ENCODE data around the gene KRTAP10-9. TPM values are rescaled to one million over a fixed set of nuclear protein-coding genes. Genes with fewer than 3 reads are reported as not detected.

Gene KRTAP10-9
- total and polyA plus RNA-seq, 2 of the 8 experiments (the other 6 are each of a cell fraction or from before 2014, with no cell fraction given), result not detected

DNA sequence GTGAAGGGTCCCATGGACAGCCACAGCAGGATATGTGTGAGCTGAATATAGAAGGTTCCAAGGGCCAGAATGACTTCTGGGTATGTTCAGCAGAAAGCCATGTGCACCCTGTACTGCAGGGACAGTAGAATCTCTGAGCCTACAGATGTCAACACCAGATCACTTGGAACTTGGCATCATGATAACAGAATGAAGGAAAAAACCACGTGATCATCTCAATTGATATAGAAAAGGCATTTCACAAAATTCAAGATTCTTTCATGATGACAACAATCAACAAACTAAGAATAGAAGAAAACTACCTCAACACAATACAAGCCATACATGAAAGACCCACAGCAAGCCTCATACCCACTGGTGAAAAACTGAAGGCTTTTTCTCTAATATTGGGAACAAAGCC lies 40.7 kb downstream of the KRTAP10-9 start:
- Histone ChIP-seq H2BK20ac (ENCODE audit: low read length) (no peak overlapping the region), H3K4me1 (replicated peaks in 1 of 4; ENCODE audit: control insufficient read depth in 3 of 4, insufficient read depth in 4 of 4, low read length in 3 of 4) (no peaks in the 10 kb centered on the region), H3K9me3 (ENCODE audit: insufficient read depth in 2 of 2, low read depth in 1 of 2, low read length in 1 of 2) (peaks cover 19 to 24% of the 10 kb centered on the region in 2 experiments), H2BK120ac (replicated peaks; ENCODE audit: low read depth, low read length) (no peak overlapping the region), H3K4ac (replicated peaks; ENCODE audit: insufficient read length, low read depth, low read length) (no peak overlapping the region), H4K5ac (ENCODE audit: insufficient read length, low read depth, low read length) (no peak overlapping the region), H2AK5ac (ENCODE audit: low read depth, low read length) (no peak overlapping the region), H3K36me3 (ENCODE audit: control insufficient read depth in 2 of 4, insufficient read depth in 4 of 4, low read length in 3 of 4) (no peaks in the 10 kb centered on the region), H2BK12ac (ENCODE audit: low read depth, low read length) (no peak overlapping the region), H3K23me2 (ENCODE audit: low read depth, low read length) (no peaks in the 10 kb centered on the region), H3K4me3 (ENCODE audit: extremely low read depth in 1 of 4, insufficient read depth in 2 of 4, low read depth in 3 of 4, low read length in 4 of 4) (no peak overlapping the region), H4K8ac (ENCODE audit: extremely low read depth, insufficient read depth, low read length) (no peak overlapping the region), H3K9ac (replicated peaks in 1 of 4; ENCODE audit: extremely low read depth in 1 of 4, low read depth in 3 of 4, low read length in 3 of 4) (no peak overlapping the region), H3K27ac (ENCODE audit: low read depth, low read length) (no peak overlapping the region), H3K18ac (ENCODE audit: extremely low read depth, low read length) (no peak overlapping the region), H3K23ac (ENCODE audit: insufficient read length) (no peak overlapping the region), H3K27me3 (replicated peaks in 1 of 4; ENCODE audit: control insufficient read depth in 3 of 4, extremely low read depth in 1 of 4, insufficient read depth in 3 of 4, low read length in 3 of 4) (no peaks in the 10 kb centered on the region), H2BK15ac (ENCODE audit: low read length) (no peak overlapping the region), H2BK5ac (ENCODE audit: low read depth, low read length) (no peak overlapping the region), H4K91ac (replicated peaks; ENCODE audit: insufficient read length, low read length) (no peak overlapping the region), H4K20me1 (replicated peaks in 1 of 2; ENCODE audit: control insufficient read depth in 1 of 2, insufficient read depth in 2 of 2, low read length in 2 of 2) (no peaks in the 10 kb centered on the region), H3K79me2 (ENCODE audit: control insufficient read depth in 1 of 2, insufficient read depth in 2 of 2, low read length in 2 of 2) (no peaks in the 10 kb centered on the region; a peak in 1 of 4 replicates), H3K14ac (ENCODE audit: insufficient read length) (no peak overlapping the region), H3K4me2 (ENCODE audit: insufficient read depth in 1 of 2, low read depth in 2 of 2, low read length in 2 of 2) (no peak overlapping the region), H3K56ac (replicated peaks; ENCODE audit: insufficient read length, low read depth, low read length) (no peak overlapping the region), H2AFZ (ENCODE audit: low read length) (no peak overlapping the region), H3K79me1 (ENCODE audit: low read depth, low read length) (no peaks in the 10 kb centered on the region)
- DNase-seq (ENCODE audit: low read depth in 1 of 2, low spot score in 2 of 2) (no peak), FAIRE-seq (no peak)
- WGBS, 2 experiments (ENCODE audit: extremely low coverage in 1 of 2, insufficient coverage in 1 of 2, insufficient read length in 1 of 2, insufficient replicate concordance in 2 of 2, low coverage in 1 of 2, low lambda C conversion rate in 2 of 2, missing lambda C conversion rate in 1 of 2), result 86% methylated on average over 1 of the region's 1 CpG; no CpG with 5 or more reads in 1 of the 2 experiments
- ChIA-PET CTCF (ENCODE audit: partially characterized antibody) (interaction anchor here (0.7 kb wide), 2 partner anchors 49 to 220 kb away, joined by 3 read pairs; no protein-coding TSS in a partner anchor), POLR2A (ENCODE audit: partially characterized antibody) (no interaction called here)
- TF ChIP-seq POLR2A (IDR thresholded peaks at IDR 0.05; ENCODE audit: control extremely low read depth in 1 of 2, low read depth in 2 of 2, low read length in 2 of 2), result no peak
- no peak for TF ChIP-seq SIN3A (conservative IDR thresholded peaks at IDR 0.05 in 1 of 2, IDR thresholded peaks at IDR 0.05 in 1 of 2; ENCODE audit: low read depth in 1 of 2, low read length in 2 of 2)
- TF ChIP-seq RXRA (IDR thresholded peaks at IDR 0.05; ENCODE audit: insufficient read depth, low read depth, low read length), result no peak
- no peak for TF ChIP-seq BCL11A (IDR thresholded peaks at IDR 0.05; ENCODE audit: low read depth in 2 of 2, low read length in 2 of 2)
- TF ChIP-seq RAD21 (IDR thresholded peaks at IDR 0.05 in 1 of 2, conservative IDR thresholded peaks at IDR 0.05 in 1 of 2; ENCODE audit: low read depth in 2 of 2, low read length in 2 of 2), result no peak
- no peak for TF ChIP-seq NANOG (IDR thresholded peaks at IDR 0.05; ENCODE audit: insufficient read depth, low read depth, low read length, poor library complexity, severe bottlenecking)
- TF ChIP-seq SIX5 (IDR thresholded peaks at IDR 0.05; ENCODE audit: low read depth, low read length), result no peak
- TF ChIP-seq, protein P1, sequence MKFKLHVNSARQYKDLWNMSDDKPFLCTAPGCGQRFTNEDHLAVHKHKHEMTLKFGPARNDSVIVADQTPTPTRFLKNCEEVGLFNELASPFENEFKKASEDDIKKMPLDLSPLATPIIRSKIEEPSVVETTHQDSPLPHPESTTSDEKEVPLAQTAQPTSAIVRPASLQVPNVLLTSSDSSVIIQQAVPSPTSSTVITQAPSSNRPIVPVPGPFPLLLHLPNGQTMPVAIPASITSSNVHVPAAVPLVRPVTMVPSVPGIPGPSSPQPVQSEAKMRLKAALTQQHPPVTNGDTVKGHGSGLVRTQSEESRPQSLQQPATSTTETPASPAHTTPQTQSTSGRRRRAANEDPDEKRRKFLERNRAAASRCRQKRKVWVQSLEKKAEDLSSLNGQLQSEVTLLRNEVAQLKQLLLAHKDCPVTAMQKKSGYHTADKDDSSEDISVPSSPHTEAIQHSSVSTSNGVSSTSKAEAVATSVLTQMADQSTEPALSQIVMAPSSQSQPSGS (IDR thresholded peaks at IDR 0.05; ENCODE audit: low read length), result no peak
- TF ChIP-seq SRF (IDR thresholded peaks at IDR 0.05; ENCODE audit: low read depth, low read length), result no peak

Measured in H1 (cell line).